SK-N-SH (cell line): Measurements from ENCODE around the gene MAPRE2. TPM values are rescaled to one million over a fixed set of nuclear protein-coding genes. Genes with fewer than 3 reads are reported as not detected.

ENCODE experiments used
- CTCF ChIA-PET: fragments of 300-600, 350-600 bp; formaldehyde crosslinking; extraction: SDS; loops from one replicate; lab custom pipeline; 2021; lab: Yijun Ruan, JAX
- POLR2A ChIA-PET: fragments of 350-600 bp; sonication (Branson Sonifier 250); formaldehyde crosslinking; extraction: SDS; loops from one replicate; lab custom pipeline; 2020; ENCODE audit warnings: antibody characterized with exemption, inconsistent platforms; lab: Yijun Ruan, JAX
- DNase-seq: peaks from one replicate; pipeline ENCODE4 v3.0.0; 2012
- H2AFZ ChIP-seq: fragments of 200-600 bp; sonication (generic); 2 replicates; pipeline ENCODE4 v1.8.1; 2016; ENCODE audit warnings: antibody characterized with exemption, mild to moderate bottlenecking, low read depth
- H3F3A ChIP-seq: fragments of 200-600 bp; sonication (generic); replicated peaks from 2 replicates; pipeline ENCODE3; 2016; ENCODE audit warnings: antibody characterized with exemption, mild to moderate bottlenecking; ENCODE audit not compliant: insufficient read depth
- H3K27ac ChIP-seq, 2 experiments: fragments of 200-500 bp in 1 of 2; fragments of 200-600 bp in 1 of 2; sonication (Bioruptor generic) in 1 of 2; sonication (generic), shearing (Covaris generic) in 1 of 2; 2 replicates each; pipeline versions ENCODE4 v1.5.1 to v1.6.1; 2014 to 2016; ENCODE audit warnings: low read depth in 2 of 2, inconsistent platforms in 1 of 2, low read length in 1 of 2, mild to moderate bottlenecking in 1 of 2, mixed read lengths in 1 of 2
- H3K27me3 ChIP-seq: fragments of 200-600 bp; sonication (generic), shearing (Covaris generic); 2 replicates; pipeline ENCODE4 v1.6.1; 2016; ENCODE audit warnings: mixed run types; ENCODE audit not compliant: insufficient read depth
- H3K36me3 ChIP-seq, 2 experiments: fragments of 200-500 bp in 1 of 2; fragments of 200-600 bp in 1 of 2; sonication (Bioruptor generic) in 1 of 2; sonication (generic) in 1 of 2; replicated peaks in 1 of 2; 2 replicates each; pipeline versions ENCODE3 to v1.5.1; 2014 to 2016; ENCODE audit warnings: low read length in 1 of 2, mild to moderate bottlenecking in 1 of 2; ENCODE audit not compliant: insufficient read depth in 2 of 2, control insufficient read depth in 1 of 2
- H3K4me1 ChIP-seq, 2 experiments: fragments of 200-500 bp in 1 of 2; fragments of 200-600 bp in 1 of 2; sonication (Bioruptor generic) in 1 of 2; sonication (generic), shearing (Covaris generic) in 1 of 2; 2 replicates each; pipeline versions ENCODE4 v1.5.1 to v1.6.1; 2014 to 2016; ENCODE audit warnings: low read depth in 1 of 2, low read length in 1 of 2, mixed run types in 1 of 2; ENCODE audit not compliant: insufficient read depth in 2 of 2, control insufficient read depth in 1 of 2
- H3K4me2 ChIP-seq: fragments of 200-600 bp; sonication (generic), shearing (Covaris generic); 2 replicates; pipeline ENCODE4 v1.6.1; 2017; ENCODE audit warnings: mixed run types
- H3K4me3 ChIP-seq, 2 experiments: fragments of 200-500 bp in 1 of 2; fragments of 200-600 bp in 1 of 2; sonication (Bioruptor generic) in 1 of 2; sonication (generic), shearing (Covaris generic) in 1 of 2; 2 replicates each; pipeline versions ENCODE4 v1.5.1 to v1.8.1; 2014 to 2016; ENCODE audit warnings: low read depth in 2 of 2, inconsistent platforms in 1 of 2, low read length in 1 of 2, mild to moderate bottlenecking in 1 of 2, mixed read lengths in 1 of 2, moderate library complexity in 1 of 2
- H3K79me2 ChIP-seq: fragments of 200-600 bp; sonication (generic); 2 replicates; pipeline ENCODE4 v1.8.1; 2017; ENCODE audit warnings: mild to moderate bottlenecking; ENCODE audit not compliant: insufficient read depth
- H3K9ac ChIP-seq: fragments of 200-600 bp; sonication (generic); 2 replicates; pipeline ENCODE4 v1.6.1; 2017; ENCODE audit warnings: mixed run types
- H3K9me2 ChIP-seq: fragments of 200-600 bp; sonication (generic); 2 replicates; pipeline ENCODE4 v1.6.1; 2017; ENCODE audit warnings: mixed run types
- H3K9me3 ChIP-seq: fragments of 200-600 bp; sonication (generic); 2 replicates; pipeline ENCODE4 v1.6.1; 2017; ENCODE audit warnings: mixed run types, mild to moderate bottlenecking, moderate library complexity
- H4K20me1 ChIP-seq: fragments of 200-600 bp; sonication (generic); 2 replicates; pipeline ENCODE4 v1.6.1; 2017; ENCODE audit warnings: mild to moderate bottlenecking, mixed run types; ENCODE audit not compliant: insufficient read depth
- CTCF ChIP-seq: fragments of 200-600 bp; sonication (generic); IDR thresholded peaks from 2 replicates; pipeline ENCODE4 v1.6.1; 2017; ENCODE audit warnings: antibody characterized with exemption, mild to moderate bottlenecking, moderate library complexity
- EP300 ChIP-seq, 2 experiments: IDR thresholded peaks; 2 replicates each; pipeline versions ENCODE4 v1.4.0 to v1.6.1; 2012; ENCODE audit warnings: borderline replicate concordance in 1 of 2, low read depth in 1 of 2, low read length in 1 of 2
- FOSL2 ChIP-seq: IDR thresholded peaks from 2 replicates; pipeline ENCODE4 v1.4.0; 2012; ENCODE audit warnings: low read depth, mild to moderate bottlenecking, moderate library complexity, borderline replicate concordance
- FOXJ3 ChIP-seq: sonication (generic); formaldehyde crosslinking; IDR thresholded peaks from 2 replicates; pipeline ENCODE4 v1.5.1; 2020; ENCODE audit warnings: mild to moderate bottlenecking, missing genetic modification reagents
- GATA2 ChIP-seq: sonication (generic); formaldehyde crosslinking; IDR thresholded peaks from 2 replicates; pipeline ENCODE4 v1.5.0; 2020; ENCODE audit warnings: mild to moderate bottlenecking, missing genetic modification reagents
- NFIC ChIP-seq: IDR thresholded peaks from 2 replicates; pipeline ENCODE4 v1.4.0; 2012; ENCODE audit warnings: borderline replicate concordance
- NRF1 ChIP-seq: IDR thresholded peaks from 2 replicates; pipeline ENCODE4 v1.6.1; 2012; ENCODE audit warnings: low read depth, mild to moderate bottlenecking, low read length
- PBX3 ChIP-seq: IDR thresholded peaks from 2 replicates; pipeline ENCODE4; 2012
- POLR2AphosphoS5 ChIP-seq: IDR thresholded peaks from 2 replicates; pipeline ENCODE4 v1.6.1; 2012; ENCODE audit warnings: low read depth, low read length
- RFX5 ChIP-seq: IDR thresholded peaks from 2 replicates; pipeline ENCODE4 v1.6.1; 2012; ENCODE audit warnings: mild to moderate bottlenecking, improper control_type of control experiment, low read length
- RXRA ChIP-seq: IDR thresholded peaks from 2 replicates; pipeline ENCODE4 v1.4.0; 2012; ENCODE audit warnings: low read depth, mild to moderate bottlenecking, borderline replicate concordance
- SMC3 ChIP-seq: IDR thresholded peaks from 2 replicates; pipeline ENCODE4 v1.6.1; 2012; ENCODE audit warnings: low read depth, low read length, improper control_type of control experiment
- USF1 ChIP-seq: IDR thresholded peaks from 2 replicates; pipeline ENCODE4 v1.4.0; 2012; ENCODE audit warnings: low read depth, borderline replicate concordance
- WGBS: methylation state at CpG from one replicate; pipeline ENCODE4 v1.1.6; 2017; ENCODE audit warnings: low lambda C conversion rate; 5-methylcytosine and 5-hydroxymethylcytosine counted together
- polyA plus RNA-seq, 3 experiments: library from polyadenylated mRNA; depleted of rRNA; stranded (reverse); fragments of >200 nt; gene quantifications; 2 replicates each; pipeline ENCODE4 v1.2.3, GENCODE V29; 2012

The MAPRE2 gene
- polyA plus RNA-seq, 1 of the 3 experiments (the other 2 are of a cell fraction): 11.5 TPM

GRCh38 chr18:35083174-35083712, 42.0 kb downstream of the MAPRE2 start:
- 91% methylated on average over 3 of the region's 3 CpGs for WGBS
- no peaks in the 10 kb centered on the region for H3K9me3 ChIP-seq
- peaks cover 10 to 20% of the 10 kb centered on the region in 2 experiments; a peak in 3 of 4 replicates for H3K4me1 ChIP-seq
- DNase-seq: no peak
- no peak overlapping the region for H3K27ac ChIP-seq
- H2AFZ ChIP-seq: no peak overlapping the region
- no peak overlapping the region for H3K4me2 ChIP-seq
- no peak overlapping the region for H3K4me3 ChIP-seq
- ChIA-PET POLR2A (no interaction called here), CTCF (interaction anchor here (1.0 to 2.1 kb wide), 4 partner anchors 10 to 23 kb away, joined by 3 to 5 read pairs (median 4); no protein-coding TSS in a partner anchor)
- no peaks in the 10 kb centered on the region for H3K79me2 ChIP-seq
- TF ChIP-seq RXRA (no peak), CTCF (no peak), NRF1 (no peak), FOXJ3 (CRISPR knock-in tag) (no peak), POLR2AphosphoS5 (no peak), GATA2 (no peak), NFIC (no peak), USF1 (no peak), EP300 (IDR thresholded peaks at IDR 0.05; ENCODE audit: borderline replicate concordance in 1 of 2, low read depth in 1 of 2, low read length in 1 of 2) (no peak), RFX5 (no peak), PBX3 (no peak), SMC3 (no peak), FOSL2 (no peak)
- H3K9ac ChIP-seq: no peak overlapping the region
- H3K9me2 ChIP-seq: no peaks in the 10 kb centered on the region
- H3F3A ChIP-seq: no peaks in the 10 kb centered on the region
- H4K20me1 ChIP-seq: no peaks in the 10 kb centered on the region
- no peaks in the 10 kb centered on the region for H3K27me3 ChIP-seq
- no peaks in the 10 kb centered on the region for H3K36me3 ChIP-seq
